Measurements from ENCODE around the gene NT5C1A. TPM values are rescaled to one million over a fixed set of nuclear protein-coding genes. Genes with fewer than 3 reads are reported as not detected.

NT5C1A gene
- total and polyA plus RNA-seq, 4 donors = not detected

- Histone ChIP-seq H3K4me1 (ENCODE audit: control insufficient read depth in 5 of 5, insufficient read depth in 5 of 5, low read length in 5 of 5) (peaks cover 0 to 16% (median 3%) of the 10 kb centered on the region in 5 donors), H3K9ac (ENCODE audit: insufficient read depth in 1 of 2, low read length in 2 of 2) (no peak overlapping the region), H3K4me3 (no peak overlapping the region), H3K27me3 (ENCODE audit: control insufficient read depth in 3 of 3, insufficient read depth in 3 of 3, low read length in 2 of 3) (peaks cover 0 to 3% (median 0%) of the 10 kb centered on the region in 3 donors), H3K36me3 (ENCODE audit: control insufficient read depth in 4 of 4, insufficient read depth in 4 of 4, low read length in 4 of 4) (peaks cover 0 to 4% (median 0%) of the 10 kb centered on the region in 4 donors), H3K27ac (ENCODE audit: low read depth in 1 of 2, low read length in 1 of 2) (peak overlapping the region; percentile 11 to 60), H3K9me3 (ENCODE audit: control insufficient read depth in 4 of 4, insufficient read depth in 3 of 4, low read length in 3 of 4) (no peaks in the 10 kb centered on the region)
- WGBS, 2 donors = 81 to 90% methylated on average over 5 of the region's 5 CpGs
- ATAC-seq (ENCODE audit: insufficient read depth, low FRiP score) (no peak), DNase-seq (peak in 1 of 3 donors; percentile 18)
- no peak for TF ChIP-seq CTCF (IDR thresholded peaks at IDR 0.05; ENCODE audit: control extremely low read depth, extremely low read depth)
These were observed 39.6 kb downstream of the NT5C1A start for GRCh38 chr1:39632323-39632681.

GRCh38 chr1:39631361-39632322, 40.3 kb downstream of the NT5C1A start:
- no peak for ATAC-seq (ENCODE audit: insufficient read depth, low FRiP score)
- no peak for DNase-seq
- H3K9me3 ChIP-seq (ENCODE audit: control insufficient read depth in 4 of 4, insufficient read depth in 3 of 4, low read length in 3 of 4) = no peaks in the 10 kb centered on the region
- H3K27me3 ChIP-seq (ENCODE audit: control insufficient read depth in 3 of 3, insufficient read depth in 3 of 3, low read length in 2 of 3) = peaks cover 0 to 3% (median 0%) of the 10 kb centered on the region in 3 donors
- TF ChIP-seq CTCF (IDR thresholded peaks at IDR 0.05; ENCODE audit: control extremely low read depth, extremely low read depth) = no peak
- WGBS, 2 donors = 84 to 92% methylated on average over 16 of the region's 16 CpGs
- H3K4me1 ChIP-seq (ENCODE audit: control insufficient read depth in 5 of 5, insufficient read depth in 5 of 5, low read length in 5 of 5) = peaks cover 0 to 13% (median 3%) of the 10 kb centered on the region in 5 donors
- H3K27ac ChIP-seq (ENCODE audit: low read depth in 1 of 2, low read length in 1 of 2) = peak overlapping the region in 1 of 2 donors; percentile 2
- H3K4me3 ChIP-seq = no peak overlapping the region
- peaks cover 0 to 7% (median 0%) of the 10 kb centered on the region in 4 donors for H3K36me3 ChIP-seq (ENCODE audit: control insufficient read depth in 4 of 4, insufficient read depth in 4 of 4, low read length in 4 of 4)
- no peak overlapping the region for H3K9ac ChIP-seq (ENCODE audit: insufficient read depth in 1 of 2, low read length in 2 of 2)

GRCh38 chr1:39628807-39629350, 43.0 kb downstream of the NT5C1A start:
- H3K9me3 ChIP-seq (ENCODE audit: control insufficient read depth in 4 of 4, insufficient read depth in 3 of 4, low read length in 3 of 4) = no peaks in the 10 kb centered on the region
- H3K36me3 ChIP-seq (ENCODE audit: control insufficient read depth in 4 of 4, insufficient read depth in 4 of 4, low read length in 4 of 4) = peaks cover 0 to 8% (median 0%) of the 10 kb centered on the region in 4 donors
- peaks cover 0 to 3% (median 2%) of the 10 kb centered on the region in 3 donors for H3K27me3 ChIP-seq (ENCODE audit: control insufficient read depth in 3 of 3, insufficient read depth in 3 of 3, low read length in 2 of 3)
- no peak for DNase-seq
- ATAC-seq (ENCODE audit: insufficient read depth, low FRiP score) = no peak
- H3K4me1 ChIP-seq (ENCODE audit: control insufficient read depth in 5 of 5, insufficient read depth in 5 of 5, low read length in 5 of 5) = peaks cover 0 to 22% (median 7%) of the 10 kb centered on the region in 5 donors
- no peak for TF ChIP-seq CTCF (IDR thresholded peaks at IDR 0.05; ENCODE audit: control extremely low read depth, extremely low read depth)
- H3K9ac ChIP-seq (ENCODE audit: insufficient read depth in 1 of 2, low read length in 2 of 2) = no peak overlapping the region
- H3K27ac ChIP-seq (ENCODE audit: low read depth in 1 of 2, low read length in 1 of 2) = no peak overlapping the region
- H3K4me3 ChIP-seq = no peak overlapping the region
- 96 to 99% methylated on average over 11 of the region's 11 CpGs for WGBS, 2 donors

Data from lung (tissue), 12 donors.